Pons (tissue), 1 donor: ENCODE results near the gene PRKAR1B.
A peak's percentile ranks its signal among the peaks of the same experiment; 100 is the strongest.

ENCODE experiments used
- DNase-seq: peaks from one replicate; pipeline ENCODE4 v3.0.0-alpha.2; 2016; ENCODE audit warnings: low spot score

PRKAR1B gene

GRCh38 chr7:602341-603141, 124.5 kb downstream of the PRKAR1B start:
- DNase-seq: no peak

- no peak for DNase-seq
Observed at GRCh38 chr7:601595-602340, 125.3 kb downstream of the PRKAR1B start.

- DNase-seq: no peak
Observed at GRCh38 chr7:601036-601594, 126.0 kb downstream of the PRKAR1B start.

- DNase-seq: no peak
Observed at GRCh38 chr7:600149-601035, 126.7 kb downstream of the PRKAR1B start.

- DNase-seq: peak; percentile 45
Observed at GRCh38 chr7:598899-599298, 128.2 kb downstream of the PRKAR1B start.

- DNase-seq: no peak
Observed at GRCh38 chr7:597348-598178, 129.5 kb downstream of the PRKAR1B start.

GRCh38 chr7:596819-597182, 130.3 kb downstream of the PRKAR1B start:
- DNase-seq: peak; percentile 95

GRCh38 chr7:596071-596818, 130.8 kb downstream of the PRKAR1B start:
- no peak for DNase-seq

GRCh38 chr7:595621-596010, 131.5 kb downstream of the PRKAR1B start:
- DNase-seq: no peak

- DNase-seq: no peak
Observed at GRCh38 chr7:594920-595620, 132.0 kb downstream of the PRKAR1B start.

GRCh38 chr7:594212-594913, 132.7 kb downstream of the PRKAR1B start:
- no peak for DNase-seq

GRCh38 chr7:593324-594115, 133.6 kb downstream of the PRKAR1B start:
- no peak for DNase-seq

GRCh38 chr7:591856-592628, 135.0 kb downstream of the PRKAR1B start:
- DNase-seq: no peak

- no peak for DNase-seq
Observed at GRCh38 chr7:590731-591551, 136.1 kb downstream of the PRKAR1B start.

- DNase-seq: no peak
Observed at GRCh38 chr7:589781-590575, 137.1 kb downstream of the PRKAR1B start.

GRCh38 chr7:587767-588166, 139.3 kb downstream of the PRKAR1B start:
- no peak for DNase-seq
